IMR-90 (cell line): ENCODE results near the gene ATP5MC3. TPM values are rescaled to one million over a fixed set of nuclear protein-coding genes. Genes with fewer than 3 reads are reported as not detected.

ENCODE experiments used
- ATAC-seq: fragments of 200-7000 bp; cut with Tn5 transposase; 2 replicates; pipeline ENCODE4 v1.9.1; 2020; ENCODE audit warnings: low read depth, mild to moderate bottlenecking, moderate library complexity
- BruUV-seq: library from RNA; stranded (reverse); fragments of 400-500 nt; replicated peaks from 2 replicates; lab custom pipeline; 2021; lab: Mats Ljungman, UMichigan
- CTCF ChIA-PET: fragments of 300-600 bp; formaldehyde crosslinking; extraction: SDS; loops from one replicate; lab custom pipeline; 2021; ENCODE audit warnings: antibody characterized with exemption; lab: Yijun Ruan, JAX
- POLR2A ChIA-PET: fragments of 300-600 bp; sonication (Branson Sonifier 250); formaldehyde crosslinking; loops from one replicate; lab custom pipeline; 2022; ENCODE audit warnings: antibody characterized with exemption; ENCODE audit not compliant: unreplicated experiment; lab: Charles Lee
- DNase-seq: peaks from one replicate; pipeline ENCODE4 v3.0.0; 2013
- H2AFZ ChIP-seq: replicated peaks from 2 replicates; pipeline ENCODE3; 2013; ENCODE audit warnings: low read length, mild to moderate bottlenecking; ENCODE audit not compliant: poor library complexity
- H2AK5ac ChIP-seq: 2 replicates; pipeline ENCODE4 v1.6.1; 2013; ENCODE audit warnings: low read depth, low read length, inconsistent platforms
- H2AK9ac ChIP-seq: replicated peaks from 2 replicates; pipeline ENCODE3; 2013; ENCODE audit warnings: mild to moderate bottlenecking, low read depth, low read length, moderate library complexity; ENCODE audit not compliant: poor library complexity
- H2BK120ac ChIP-seq: 2 replicates; pipeline ENCODE4 v1.6.1; 2013; ENCODE audit warnings: low read depth, low read length, inconsistent platforms
- H2BK15ac ChIP-seq: 3 replicates; pipeline ENCODE4 v1.6.1; 2013; ENCODE audit warnings: low read depth, low read length, inconsistent platforms
- H2BK20ac ChIP-seq: 2 replicates; pipeline ENCODE4 v1.6.1; 2013; ENCODE audit warnings: low read depth, mild to moderate bottlenecking, inconsistent platforms, low read length, moderate library complexity
- H2BK5ac ChIP-seq: 2 replicates; pipeline ENCODE4 v1.6.1; 2013; ENCODE audit warnings: mild to moderate bottlenecking, low read depth, low read length, inconsistent platforms; ENCODE audit not compliant: poor library complexity, severe bottlenecking
- H3K14ac ChIP-seq: replicated peaks from 2 replicates; pipeline ENCODE4 v1.6.1; 2013; ENCODE audit warnings: low read depth, low read length, inconsistent platforms
- H3K18ac ChIP-seq: 2 replicates; pipeline ENCODE4 v1.6.1; 2013; ENCODE audit warnings: low read depth, low read length, control low read depth
- H3K23ac ChIP-seq: 2 replicates; pipeline ENCODE4 v1.6.1; 2013; ENCODE audit warnings: low read depth, low read length, inconsistent platforms
- H3K27ac ChIP-seq: 2 replicates; pipeline ENCODE4 v1.5.1; 2013; ENCODE audit warnings: mild to moderate bottlenecking, control low read depth, low read length; ENCODE audit not compliant: insufficient read depth
- H3K27me3 ChIP-seq: 2 replicates; pipeline ENCODE4 v1.6.1; 2013; ENCODE audit warnings: low read length; ENCODE audit not compliant: control insufficient read depth, insufficient read depth
- H3K36me3 ChIP-seq: 2 replicates; pipeline ENCODE4 v1.6.1; 2013; ENCODE audit warnings: low read length, mixed read lengths; ENCODE audit not compliant: control insufficient read depth, insufficient read depth
- H3K4ac ChIP-seq: 2 replicates; pipeline ENCODE4 v1.6.1; 2013; ENCODE audit warnings: low read depth, low read length, inconsistent platforms
- H3K4me1 ChIP-seq: 2 replicates; pipeline ENCODE4 v1.6.1; 2013; ENCODE audit warnings: low read length, mixed read lengths; ENCODE audit not compliant: control insufficient read depth, insufficient read depth
- H3K4me2 ChIP-seq: 2 replicates; pipeline ENCODE4 v1.6.1; 2013; ENCODE audit warnings: low read depth, mild to moderate bottlenecking, control low read depth, low read length, moderate library complexity
- H3K4me3 ChIP-seq: 2 replicates; pipeline ENCODE4 v1.5.1; 2013; ENCODE audit warnings: low read depth, mild to moderate bottlenecking, control low read depth, low read length, moderate library complexity; ENCODE audit not compliant: insufficient read depth
- H3K56ac ChIP-seq: 2 replicates; pipeline ENCODE4 v1.6.1; 2013; ENCODE audit warnings: low read length, inconsistent platforms; ENCODE audit not compliant: insufficient read depth; ENCODE audit errors: extremely low read depth
- H3K79me1 ChIP-seq, 2 experiments: 2 replicates each; pipeline ENCODE4 v1.6.1; 2013; ENCODE audit warnings: low read length in 2 of 2, inconsistent platforms in 1 of 2, low read depth in 1 of 2
- H3K9ac ChIP-seq: 2 replicates; pipeline ENCODE4 v1.6.1; 2013; ENCODE audit warnings: low read depth, low read length, control low read depth
- H3K9me1 ChIP-seq: 2 replicates; pipeline ENCODE4 v1.6.1; 2013; ENCODE audit warnings: low read length, inconsistent platforms; ENCODE audit not compliant: insufficient read depth
- H3K9me3 ChIP-seq: 2 replicates; pipeline ENCODE4 v1.6.1; 2013; ENCODE audit warnings: low read length; ENCODE audit not compliant: control insufficient read depth, insufficient read depth
- H4K20me1 ChIP-seq: 2 replicates; pipeline ENCODE4 v1.6.1; 2013; ENCODE audit warnings: low read length, inconsistent platforms; ENCODE audit not compliant: insufficient read depth
- H4K5ac ChIP-seq: 2 replicates; pipeline ENCODE4 v1.6.1; 2013; ENCODE audit warnings: mild to moderate bottlenecking, low read depth, low read length, control low read depth
- H4K8ac ChIP-seq, 2 experiments: 2 replicates each; pipeline ENCODE4 v1.6.1; 2013; ENCODE audit warnings: low read depth in 2 of 2, low read length in 2 of 2, control low read depth in 1 of 2, inconsistent platforms in 1 of 2
- H4K91ac ChIP-seq: 2 replicates; pipeline ENCODE4 v1.6.1; 2013; ENCODE audit warnings: low read depth, low read length, inconsistent platforms; ENCODE audit not compliant: insufficient read depth
- BHLHE40 ChIP-seq: fragments of 150-350 bp; IDR thresholded peaks from 2 replicates; pipeline ENCODE4 v1.6.1; 2016; ENCODE audit warnings: mild to moderate bottlenecking, low read depth, low read length
- FOS ChIP-seq: fragments of 150-350 bp; IDR thresholded peaks from 2 replicates; pipeline ENCODE4 v1.6.1; 2016; ENCODE audit warnings: low read depth, low read length
- MXI1 ChIP-seq: IDR thresholded peaks from 2 replicates; pipeline ENCODE4 v1.6.1; 2012; ENCODE audit warnings: low read depth, mild to moderate bottlenecking, low read length, moderate library complexity, borderline replicate concordance
- RFX5 ChIP-seq: IDR thresholded peaks from 2 replicates; pipeline ENCODE4 v1.8.0; 2012; ENCODE audit warnings: low read depth, mild to moderate bottlenecking, low read length, moderate library complexity
- WGBS, 2 experiments: methylation state at CpG; one replicate each; pipeline versions ENCODE4 v1.1.5 to v1.1.7; 2013; ENCODE audit warnings: missing lambda C conversion rate in 2 of 2; ENCODE audit not compliant: insufficient read length in 1 of 2; ENCODE audit errors: extremely low coverage in 2 of 2; 5-methylcytosine and 5-hydroxymethylcytosine counted together
- dilution Hi-C: fragments of 300-500 bp; cut with HindIII; formaldehyde crosslinking; loops from one replicate; pipeline ENCODE4 v1.14.3; 2018; ENCODE audit warnings: low sequenced_read_pairs; ENCODE audit not compliant: unreplicated experiment
- in situ Hi-C: fragments of 300-500 bp; cut with MboI; formaldehyde crosslinking; loops from 3 replicates; pipeline ENCODE4 v1.14.3; 2019; ENCODE audit warnings: low sequenced_read_pairs, inconsistent platforms, mixed read lengths
- intact Hi-C: fragments of 100-400 bp; cut with micrococcal nuclease; formaldehyde crosslinking; loops from 2 replicates; pipeline ENCODE4 v1.10.0; 2022
- polyA plus RNA-seq, 3 experiments: library from polyadenylated mRNA; depleted of rRNA; stranded (reverse); fragments of >200 nt; gene quantifications; 2 replicates each; pipeline ENCODE4 v1.2.3, GENCODE V29; 2012; ENCODE audit warnings: low replicate concordance in 1 of 3
- total RNA-seq: library from RNA; depleted of rRNA; stranded (reverse); fragments of >200 nt; gene quantifications from 2 replicates; pipeline ENCODE4 v1.2.3, GENCODE V29; 2012

The ATP5MC3 gene
- total and polyA plus RNA-seq, 2 of the 4 experiments (the other 2 are of a cell fraction), result 167 to 365 TPM

DNA sequence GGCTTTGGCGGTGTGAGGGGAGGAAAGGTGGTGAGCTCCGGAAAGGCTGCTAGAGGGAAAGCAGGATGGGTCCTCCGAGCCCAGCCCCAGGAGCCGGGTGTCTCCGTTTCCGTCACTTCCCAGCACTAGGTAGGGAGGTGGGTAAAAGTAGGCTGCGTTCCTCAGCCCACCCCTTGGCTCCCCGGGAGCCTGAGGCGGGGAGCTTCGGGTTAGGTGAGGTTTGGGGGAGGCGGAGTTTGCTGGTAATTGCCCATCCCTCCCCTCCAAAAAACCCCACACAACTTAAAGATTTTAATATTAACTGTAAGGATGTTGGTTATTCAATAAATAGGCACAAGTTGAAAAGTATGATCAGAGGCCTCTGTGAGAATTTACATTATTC is 13.0 kb downstream of the ATP5MC3 start:
- dilution Hi-C loops, result no loop called here
- ChIA-PET CTCF (no interaction called here), POLR2A (no interaction called here)
- peak overlapping the region; percentile 8 to 41; a peak in 1 of 4 replicates for H4K8ac ChIP-seq
- peak overlapping the region; percentile 53 for H3K9ac ChIP-seq
- peak overlapping the region; percentile 59 for H2AK9ac ChIP-seq
- H4K91ac ChIP-seq, result no peak overlapping the region
- H4K20me1 ChIP-seq, result peaks cover 18% of the 10 kb centered on the region; the same call in 1 of the 2 replicates
- in situ Hi-C loops, result no loop called here
- H3K4me3 ChIP-seq, result peak overlapping the region; percentile 78
- H3K18ac ChIP-seq, result no peak overlapping the region
- no peaks in the 10 kb centered on the region for H3K27me3 ChIP-seq
- ATAC-seq (peak; percentile 5), DNase-seq (no peak)
- H3K4me2 ChIP-seq, result peak overlapping the region; percentile 56
- peak overlapping the region; percentile 49; the same call in 1 of the 2 replicates for H2BK120ac ChIP-seq
- no peak overlapping the region for H2BK20ac ChIP-seq
- peaks cover 2% of the 10 kb centered on the region; the same call in 1 of the 2 replicates for H3K36me3 ChIP-seq
- H3K9me3 ChIP-seq, result no peaks in the 10 kb centered on the region
- no peaks in the 10 kb centered on the region for H3K4me1 ChIP-seq
- H2BK5ac ChIP-seq, result peak overlapping the region; percentile 4
- TF ChIP-seq BHLHE40, result no peak
- TF ChIP-seq FOS, result no peak
- no peak for TF ChIP-seq MXI1
- TF ChIP-seq RFX5, result no peak
- intact Hi-C loops, result no loop called here
- no peak overlapping the region for H4K5ac ChIP-seq
- no TSS peak for BruUV-seq
- H3K27ac ChIP-seq, result peak overlapping the region; percentile 22
- H3K23ac ChIP-seq, result peak overlapping the region; percentile 74; the same call in 1 of the 2 replicates
- peak overlapping the region; percentile 99 for H2AFZ ChIP-seq
- peak overlapping the region; percentile 59; the same call in 1 of the 2 replicates for H3K14ac ChIP-seq
- no peak overlapping the region for H2AK5ac ChIP-seq
- H2BK15ac ChIP-seq, result no peak overlapping the region; the same call in 2 of the 3 replicates
- peaks cover 2% of the 10 kb centered on the region; the same call in 1 of the 2 replicates for H3K9me1 ChIP-seq
- peaks cover 0 to 15% of the 10 kb centered on the region in 2 experiments; a peak in 2 of 4 replicates for H3K79me1 ChIP-seq
- no peak overlapping the region; the same call in 1 of the 2 replicates for H3K56ac ChIP-seq
- no CpG with 5 or more reads among the region's 11 CpGs for WGBS, 2 experiments
- H3K4ac ChIP-seq, result peak overlapping the region; percentile 63; the same call in 1 of the 2 replicates
